ENCODE measurements around the gene BRF1.

BRF1 gene

DNA sequence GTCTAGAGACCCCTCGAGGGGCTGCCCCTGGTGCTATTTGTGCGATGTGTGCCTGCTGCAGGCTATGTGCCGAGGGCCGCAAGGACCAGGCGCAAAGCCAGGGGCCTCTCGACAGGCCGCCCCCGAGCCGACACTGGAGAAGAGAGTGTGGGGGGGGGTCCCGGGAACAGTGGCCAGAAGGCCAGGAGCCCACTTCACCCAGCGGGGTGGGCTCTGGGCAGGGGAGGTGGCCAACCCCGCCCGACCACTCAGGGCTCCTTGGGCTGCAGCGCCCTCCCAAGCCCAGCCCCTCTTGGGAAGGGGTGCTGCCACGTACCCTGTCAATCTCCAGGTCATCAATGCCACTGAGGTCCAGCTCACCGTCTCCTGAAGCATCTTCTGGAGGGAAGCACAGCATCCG is 81.0 kb downstream of the BRF1 start:
- TF ChIP-seq ZBTB7A (IDR thresholded peaks at IDR 0.05; ENCODE audit: low read depth) (no peak), CREB1 (IDR thresholded peaks at IDR 0.05; ENCODE audit: low read depth) (no peak)
- TF ChIP-seq, protein P1, sequence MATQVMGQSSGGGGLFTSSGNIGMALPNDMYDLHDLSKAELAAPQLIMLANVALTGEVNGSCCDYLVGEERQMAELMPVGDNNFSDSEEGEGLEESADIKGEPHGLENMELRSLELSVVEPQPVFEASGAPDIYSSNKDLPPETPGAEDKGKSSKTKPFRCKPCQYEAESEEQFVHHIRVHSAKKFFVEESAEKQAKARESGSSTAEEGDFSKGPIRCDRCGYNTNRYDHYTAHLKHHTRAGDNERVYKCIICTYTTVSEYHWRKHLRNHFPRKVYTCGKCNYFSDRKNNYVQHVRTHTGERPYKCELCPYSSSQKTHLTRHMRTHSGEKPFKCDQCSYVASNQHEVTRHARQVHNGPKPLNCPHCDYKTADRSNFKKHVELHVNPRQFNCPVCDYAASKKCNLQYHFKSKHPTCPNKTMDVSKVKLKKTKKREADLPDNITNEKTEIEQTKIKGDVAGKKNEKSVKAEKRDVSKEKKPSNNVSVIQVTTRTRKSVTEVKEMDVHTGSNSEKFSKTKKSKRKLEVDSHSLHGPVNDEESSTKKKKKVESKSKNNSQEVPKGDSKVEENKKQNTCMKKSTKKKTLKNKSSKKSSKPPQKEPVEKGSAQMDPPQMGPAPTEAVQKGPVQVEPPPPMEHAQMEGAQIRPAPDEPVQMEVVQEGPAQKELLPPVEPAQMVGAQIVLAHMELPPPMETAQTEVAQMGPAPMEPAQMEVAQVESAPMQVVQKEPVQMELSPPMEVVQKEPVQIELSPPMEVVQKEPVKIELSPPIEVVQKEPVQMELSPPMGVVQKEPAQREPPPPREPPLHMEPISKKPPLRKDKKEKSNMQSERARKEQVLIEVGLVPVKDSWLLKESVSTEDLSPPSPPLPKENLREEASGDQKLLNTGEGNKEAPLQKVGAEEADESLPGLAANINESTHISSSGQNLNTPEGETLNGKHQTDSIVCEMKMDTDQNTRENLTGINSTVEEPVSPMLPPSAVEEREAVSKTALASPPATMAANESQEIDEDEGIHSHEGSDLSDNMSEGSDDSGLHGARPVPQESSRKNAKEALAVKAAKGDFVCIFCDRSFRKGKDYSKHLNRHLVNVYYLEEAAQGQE (IDR thresholded peaks at IDR 0.05; ENCODE audit: low read depth) = no peak

DNA sequence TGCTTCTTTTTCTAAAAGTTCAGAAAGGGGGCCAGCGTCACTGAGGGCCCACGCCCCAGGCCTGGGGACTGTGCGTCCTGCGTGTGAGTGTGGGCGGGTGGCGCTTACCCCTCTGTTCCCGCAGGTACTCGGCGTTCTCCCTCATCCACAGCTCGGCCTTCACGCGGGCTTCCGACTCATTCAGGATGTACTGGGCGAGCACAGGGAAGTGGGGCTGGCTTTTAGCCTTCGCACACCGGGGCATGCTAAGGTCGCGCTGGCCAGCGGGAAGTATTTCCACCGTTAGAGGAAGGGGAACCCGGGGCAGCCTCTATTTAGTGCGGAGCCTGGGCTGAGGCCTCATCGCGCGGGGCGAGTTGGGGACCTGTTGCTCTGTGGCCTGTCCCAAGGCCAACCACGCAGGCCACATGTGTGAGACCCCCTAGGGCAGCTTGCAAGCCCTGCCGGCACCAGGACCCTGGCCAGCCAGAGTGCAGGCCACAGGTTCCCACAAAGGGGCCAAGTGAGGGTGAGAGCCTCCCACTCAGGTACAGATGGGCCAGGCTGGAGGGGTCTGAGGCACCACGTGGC is 81.7 kb downstream of the BRF1 start:
- TF ChIP-seq, protein P2, sequence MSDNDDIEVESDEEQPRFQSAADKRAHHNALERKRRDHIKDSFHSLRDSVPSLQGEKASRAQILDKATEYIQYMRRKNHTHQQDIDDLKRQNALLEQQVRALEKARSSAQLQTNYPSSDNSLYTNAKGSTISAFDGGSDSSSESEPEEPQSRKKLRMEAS (IDR thresholded peaks at IDR 0.05) = no peak
- TF ChIP-seq, protein P1 (IDR thresholded peaks at IDR 0.05; ENCODE audit: low read depth) = no peak
- TF ChIP-seq NFIC (IDR thresholded peaks at IDR 0.05) = no peak
- no peak for TF ChIP-seq TEAD4 (IDR thresholded peaks at IDR 0.05)
- TF ChIP-seq RAD21 (IDR thresholded peaks at IDR 0.05; ENCODE audit: low read depth) = no peak
- no peak for TF ChIP-seq YY1 (IDR thresholded peaks at IDR 0.05; ENCODE audit: low read depth)
- no peak for TF ChIP-seq CREB1 (IDR thresholded peaks at IDR 0.05; ENCODE audit: low read depth)
- no peak for TF ChIP-seq TCF12 (IDR thresholded peaks at IDR 0.05; ENCODE audit: low read depth)
- TF ChIP-seq FOXM1 (IDR thresholded peaks at IDR 0.05; ENCODE audit: borderline replicate concordance, low read depth) = no peak
- no peak for TF ChIP-seq TAF1 (IDR thresholded peaks at IDR 0.05; ENCODE audit: low read depth)
- TF ChIP-seq ZBTB7A (IDR thresholded peaks at IDR 0.05; ENCODE audit: low read depth) = no peak
- TF ChIP-seq CEBPB (IDR thresholded peaks at IDR 0.05) = no peak
- TF ChIP-seq, protein P3, sequence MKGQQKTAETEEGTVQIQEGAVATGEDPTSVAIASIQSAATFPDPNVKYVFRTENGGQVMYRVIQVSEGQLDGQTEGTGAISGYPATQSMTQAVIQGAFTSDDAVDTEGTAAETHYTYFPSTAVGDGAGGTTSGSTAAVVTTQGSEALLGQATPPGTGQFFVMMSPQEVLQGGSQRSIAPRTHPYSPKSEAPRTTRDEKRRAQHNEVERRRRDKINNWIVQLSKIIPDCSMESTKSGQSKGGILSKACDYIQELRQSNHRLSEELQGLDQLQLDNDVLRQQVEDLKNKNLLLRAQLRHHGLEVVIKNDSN (IDR thresholded peaks at IDR 0.05) = no peak
- no peak for TF ChIP-seq EP300 (IDR thresholded peaks at IDR 0.05; ENCODE audit: borderline replicate concordance)
- no peak for TF ChIP-seq EGR1 (IDR thresholded peaks at IDR 0.05)

DNA sequence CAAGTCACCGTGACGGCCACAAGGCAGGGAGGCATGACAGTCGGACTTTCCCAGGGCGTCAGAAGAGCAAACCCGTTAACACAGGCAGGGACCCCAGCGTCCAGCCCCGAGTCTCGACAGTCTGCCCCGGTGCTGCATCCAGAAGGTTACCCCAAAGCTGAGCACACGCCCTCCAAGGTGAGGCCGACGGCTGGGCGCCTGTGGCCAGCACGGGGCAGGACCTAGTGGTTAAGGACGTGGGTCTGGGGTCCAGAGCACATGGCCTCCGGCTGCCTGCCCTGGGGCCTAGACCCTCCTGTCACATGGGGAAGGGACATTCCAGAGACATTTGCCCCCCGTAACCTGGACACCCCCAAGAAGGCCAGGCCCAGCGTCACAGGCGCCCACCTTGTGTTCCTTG is 82.2 kb downstream of the BRF1 start:
- TF ChIP-seq EGR1 (IDR thresholded peaks at IDR 0.05) (no peak), YY1 (IDR thresholded peaks at IDR 0.05; ENCODE audit: low read depth) (no peak), TAF1 (IDR thresholded peaks at IDR 0.05; ENCODE audit: low read depth) (no peak), TEAD4 (IDR thresholded peaks at IDR 0.05) (no peak), NFIC (IDR thresholded peaks at IDR 0.05) (no peak), CEBPB (IDR thresholded peaks at IDR 0.05) (no peak), EP300 (IDR thresholded peaks at IDR 0.05; ENCODE audit: borderline replicate concordance) (no peak), RAD21 (IDR thresholded peaks at IDR 0.05; ENCODE audit: low read depth) (no peak), TCF12 (IDR thresholded peaks at IDR 0.05; ENCODE audit: low read depth) (no peak), CREB1 (IDR thresholded peaks at IDR 0.05; ENCODE audit: low read depth) (no peak), FOXM1 (IDR thresholded peaks at IDR 0.05; ENCODE audit: borderline replicate concordance, low read depth) (no peak), ZBTB7A (IDR thresholded peaks at IDR 0.05; ENCODE audit: low read depth) (no peak)
- TF ChIP-seq, protein P1 (IDR thresholded peaks at IDR 0.05; ENCODE audit: low read depth) = no peak
- TF ChIP-seq, protein P3 (IDR thresholded peaks at IDR 0.05) = no peak
- TF ChIP-seq, protein P2 (IDR thresholded peaks at IDR 0.05) = no peak

DNA sequence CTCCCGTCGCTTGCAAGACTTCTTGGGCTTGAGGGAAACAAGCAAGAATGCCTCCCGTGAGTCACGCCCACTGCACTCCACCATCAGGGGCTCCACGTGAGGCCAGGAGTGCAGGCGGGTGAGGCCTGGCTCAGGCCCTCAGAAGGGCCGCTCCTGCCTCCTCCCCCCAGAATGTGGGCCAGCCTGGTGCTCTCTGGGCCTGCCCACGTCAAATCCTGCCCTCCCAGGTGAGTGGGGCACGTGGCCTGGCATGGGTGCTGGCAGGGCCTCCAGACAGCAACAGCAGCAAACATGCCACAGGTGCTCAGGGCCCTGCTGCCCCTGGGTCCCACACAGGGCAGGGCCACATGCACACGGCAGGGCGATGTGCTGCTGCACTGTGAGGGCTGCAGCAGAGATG is 83.0 kb downstream of the BRF1 start:
- TF ChIP-seq TAF1 (IDR thresholded peaks at IDR 0.05; ENCODE audit: low read depth) (no peak), CREB1 (IDR thresholded peaks at IDR 0.05; ENCODE audit: low read depth) (no peak), YY1 (IDR thresholded peaks at IDR 0.05; ENCODE audit: low read depth) (no peak), FOXM1 (IDR thresholded peaks at IDR 0.05; ENCODE audit: borderline replicate concordance, low read depth) (no peak), TEAD4 (IDR thresholded peaks at IDR 0.05) (no peak), EGR1 (IDR thresholded peaks at IDR 0.05) (no peak), ZBTB7A (IDR thresholded peaks at IDR 0.05; ENCODE audit: low read depth) (no peak), TCF12 (IDR thresholded peaks at IDR 0.05; ENCODE audit: low read depth) (no peak), CEBPB (IDR thresholded peaks at IDR 0.05) (no peak), RAD21 (IDR thresholded peaks at IDR 0.05; ENCODE audit: low read depth) (no peak), NFIC (IDR thresholded peaks at IDR 0.05) (no peak), EP300 (IDR thresholded peaks at IDR 0.05; ENCODE audit: borderline replicate concordance) (no peak)
- TF ChIP-seq, protein P3 (IDR thresholded peaks at IDR 0.05) = no peak
- TF ChIP-seq, protein P2 (IDR thresholded peaks at IDR 0.05) = no peak
- TF ChIP-seq, protein P1 (IDR thresholded peaks at IDR 0.05; ENCODE audit: low read depth) = no peak

All from Ishikawa (cell line).